NT2/D1 (cell line): ENCODE results near the gene ATXN10.

Experiments
- SUZ12 ChIP-seq: IDR thresholded peaks from 2 replicates; pipeline ENCODE4 v1.6.1; 2011; ENCODE audit not compliant: insufficient read length, insufficient read depth; ENCODE audit errors: extremely low read depth
- YY1 ChIP-seq: IDR thresholded peaks from 2 replicates; pipeline ENCODE4 v1.6.1; 2011; ENCODE audit not compliant: insufficient read length, insufficient read depth
- ZNF274 ChIP-seq: IDR thresholded peaks from 2 replicates; pipeline ENCODE4 v1.6.1; 2011; ENCODE audit warnings: mild to moderate bottlenecking, low read depth, low read length

DNA sequence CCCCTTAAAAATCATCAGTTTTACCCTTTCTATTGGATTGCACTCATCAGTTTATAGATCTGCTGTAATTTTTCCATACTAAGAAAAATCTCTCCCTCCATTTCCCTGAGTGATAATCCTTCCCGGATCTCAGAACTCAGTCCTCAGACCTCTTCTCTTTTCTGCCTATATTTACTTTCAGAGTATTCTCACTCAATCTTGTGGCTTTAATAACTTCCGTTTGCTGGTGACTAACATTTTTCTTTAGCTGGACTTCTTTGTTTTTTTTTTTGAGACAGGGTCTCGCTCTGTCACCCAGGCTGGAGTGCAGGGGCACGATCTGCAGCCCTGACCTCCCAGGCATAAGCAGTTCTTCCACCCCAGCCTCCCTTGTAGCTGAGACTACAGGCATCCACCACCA, 10.4 kb downstream of the ATXN10 start:
- TF ChIP-seq SUZ12 (no peak), YY1 (no peak), ZNF274 (no peak)
